HG02973 (cell line): ENCODE measurements around the gene SLC7A4.

ENCODE experiments used
- ATAC-seq: cut with Tn5 transposase; IDR thresholded peaks from one replicate; pipeline ENCODE4 v1.9.1; 2021; ENCODE audit warnings: moderate library complexity; ENCODE audit not compliant: unreplicated experiment

Gene SLC7A4

GRCh38 chr22:20989323-20990138, 42.8 kb downstream of the SLC7A4 start:
- no peak for ATAC-seq

DNA sequence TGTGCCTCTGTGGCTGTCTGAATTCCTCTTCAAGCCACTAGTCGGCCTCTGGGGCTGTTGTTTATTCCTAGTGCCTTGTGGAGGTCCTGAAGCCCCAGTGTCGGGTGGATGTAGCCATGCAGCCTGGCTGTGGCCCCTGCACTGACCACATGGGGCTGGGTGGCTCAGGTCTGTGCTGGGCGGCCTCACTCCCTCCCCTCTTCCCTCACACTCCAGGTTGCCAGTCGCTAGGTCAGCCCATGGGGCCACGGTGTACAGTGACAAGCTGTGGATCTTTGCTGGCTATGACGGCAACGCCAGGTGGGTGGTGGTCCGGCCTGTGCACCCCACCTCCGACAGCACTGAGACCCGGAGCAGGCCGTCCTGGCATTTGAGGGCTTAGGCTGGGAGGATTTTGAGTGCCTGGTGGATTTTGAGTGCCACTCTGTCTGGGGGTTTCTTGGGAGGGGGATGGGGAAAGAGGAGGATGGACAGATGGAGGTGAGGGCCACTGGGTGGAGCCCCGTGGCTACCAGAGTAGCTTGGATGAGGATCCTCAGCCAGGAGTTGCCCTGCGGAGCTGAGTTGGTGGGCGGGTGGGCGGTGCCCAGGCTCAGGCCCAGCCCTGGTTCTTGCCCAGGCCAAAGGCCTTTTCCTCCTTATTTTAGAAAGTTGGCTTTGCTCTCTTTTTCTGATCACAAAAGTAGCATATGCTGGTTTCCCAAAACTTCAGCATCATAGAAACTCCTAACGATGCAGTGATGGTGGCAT, 43.6 kb downstream of the SLC7A4 start:
- ATAC-seq: no peak

DNA sequence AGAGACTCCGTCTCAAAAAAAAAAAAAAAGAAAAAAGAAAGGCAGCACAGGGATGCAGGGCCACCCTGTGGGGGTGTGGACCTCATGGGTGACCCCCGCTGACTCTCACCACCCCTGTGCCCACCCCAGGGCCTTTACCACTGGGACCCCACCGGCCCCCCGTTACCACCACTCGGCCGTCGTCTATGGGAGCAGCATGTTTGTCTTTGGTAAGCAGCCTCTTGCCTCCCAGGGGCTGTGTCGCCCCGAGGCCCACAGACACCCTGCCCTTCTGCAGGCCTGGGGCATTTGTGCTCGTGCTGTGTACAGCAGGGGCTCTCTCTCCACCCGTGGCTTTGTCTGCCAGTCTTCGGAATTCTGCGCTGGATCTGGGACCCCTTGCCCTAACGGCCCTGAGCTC, 45.0 kb downstream of the SLC7A4 start:
- ATAC-seq: no peak

- ATAC-seq: no peak
These were observed 46.0 kb downstream of the SLC7A4 start for GRCh38 chr22:20986365-20986764.

- no peak for ATAC-seq
These were observed 46.6 kb downstream of the SLC7A4 start for GRCh38 chr22:20985720-20986119.

DNA sequence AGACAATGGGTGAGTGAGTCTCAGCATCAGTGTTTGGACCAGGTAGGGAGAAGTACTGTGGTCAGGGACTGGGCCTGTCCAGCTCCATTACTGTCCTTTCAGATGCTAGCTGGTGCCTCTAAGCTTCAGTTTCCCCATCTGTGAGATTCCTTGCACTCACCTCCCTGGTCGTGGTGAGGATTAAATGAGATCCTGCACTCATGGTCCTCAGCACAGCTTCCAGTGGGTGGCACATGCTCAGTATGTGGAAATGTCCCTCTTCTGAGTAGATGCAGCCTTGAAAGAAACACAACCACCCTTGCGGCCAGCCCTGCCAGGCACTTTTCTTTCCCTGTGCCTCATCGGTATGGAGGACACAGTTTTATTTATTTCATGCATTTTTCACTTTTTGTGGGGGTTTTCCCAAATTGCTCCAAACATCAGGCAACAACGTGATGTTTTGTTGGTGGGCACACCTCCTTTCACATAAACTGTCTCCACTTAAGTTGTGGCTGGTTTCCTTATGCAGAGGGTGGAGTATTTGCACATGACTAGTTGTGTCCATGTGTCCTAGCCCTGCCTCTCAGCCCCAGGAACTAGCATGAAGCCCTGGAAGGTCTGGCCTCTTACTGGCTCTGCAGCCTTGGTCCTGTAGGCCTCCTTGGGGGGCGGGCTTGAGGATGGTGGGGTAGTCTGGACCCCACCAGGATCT, 49.1 kb downstream of the SLC7A4 start:
- ATAC-seq: no peak

GRCh38 chr22:20982563-20982882, 49.8 kb downstream of the SLC7A4 start:
- ATAC-seq: peak; percentile 7

- peak; percentile 55 for ATAC-seq
These were observed 50.4 kb downstream of the SLC7A4 start, which contains the start of gene LZTR1 for GRCh38 chr22:20981787-20982562. Gene LZTR1 (plus strand): TSS chr22:20982297. CDS start chr22:20982372, 75 bp downstream.

DNA sequence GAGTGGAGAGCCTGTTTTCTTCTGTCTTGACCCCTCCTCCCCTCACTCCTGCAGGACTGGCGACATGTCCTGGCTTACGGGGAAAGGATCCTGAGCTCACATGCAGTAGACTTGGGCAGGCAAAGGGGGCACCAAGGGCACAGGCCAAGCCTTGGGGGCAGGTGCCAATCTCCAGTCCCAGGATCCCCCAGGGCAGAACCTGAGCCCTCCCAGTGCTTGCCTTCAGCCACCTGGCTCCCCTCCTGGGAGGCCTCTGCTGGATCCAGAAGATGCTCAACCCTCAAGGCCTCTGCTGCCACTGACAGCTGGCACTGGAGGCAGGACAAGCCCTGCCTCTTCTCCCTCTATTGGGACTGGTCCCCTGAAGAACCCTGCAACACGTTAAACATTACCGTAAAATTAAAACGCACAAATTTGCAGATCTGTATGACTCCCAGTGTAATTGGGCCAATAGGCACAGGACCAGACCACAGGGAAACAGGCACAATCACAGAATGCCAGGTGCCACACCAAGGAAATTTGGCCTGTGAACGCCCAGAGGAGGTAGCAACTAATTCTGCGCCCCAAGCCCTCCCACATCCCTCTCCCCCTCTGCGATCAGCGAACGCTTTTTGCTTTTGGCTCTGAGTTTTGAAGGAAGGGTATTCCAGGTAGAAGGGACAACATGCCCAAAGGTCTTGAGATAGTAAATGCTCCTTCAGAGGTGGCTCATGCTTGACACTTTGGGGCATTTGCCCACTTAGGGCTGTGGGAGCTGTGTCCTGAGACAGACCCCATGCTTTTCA, 51.2 kb downstream of the SLC7A4 start:
- no peak for ATAC-seq

DNA sequence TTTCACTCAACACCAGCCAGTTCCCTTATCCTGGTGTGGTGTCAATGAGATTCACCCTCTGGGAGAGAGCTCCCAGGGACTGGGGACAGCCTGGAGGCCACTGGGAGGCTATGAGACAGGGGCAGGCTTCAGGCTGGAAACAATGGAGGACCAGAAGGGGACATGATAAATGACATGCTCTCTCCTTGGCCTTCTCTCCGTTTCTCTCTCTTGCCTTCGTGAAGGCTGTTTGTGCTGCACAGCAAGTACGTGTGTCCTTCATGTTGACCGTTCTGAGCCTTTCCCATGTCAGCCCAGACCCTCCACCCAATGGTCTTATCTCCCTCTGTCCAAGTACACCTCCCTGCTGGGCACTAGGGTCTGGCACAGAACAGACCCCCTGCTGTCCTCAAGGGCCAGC, 51.8 kb downstream of the SLC7A4 start:
- no peak for ATAC-seq

DNA sequence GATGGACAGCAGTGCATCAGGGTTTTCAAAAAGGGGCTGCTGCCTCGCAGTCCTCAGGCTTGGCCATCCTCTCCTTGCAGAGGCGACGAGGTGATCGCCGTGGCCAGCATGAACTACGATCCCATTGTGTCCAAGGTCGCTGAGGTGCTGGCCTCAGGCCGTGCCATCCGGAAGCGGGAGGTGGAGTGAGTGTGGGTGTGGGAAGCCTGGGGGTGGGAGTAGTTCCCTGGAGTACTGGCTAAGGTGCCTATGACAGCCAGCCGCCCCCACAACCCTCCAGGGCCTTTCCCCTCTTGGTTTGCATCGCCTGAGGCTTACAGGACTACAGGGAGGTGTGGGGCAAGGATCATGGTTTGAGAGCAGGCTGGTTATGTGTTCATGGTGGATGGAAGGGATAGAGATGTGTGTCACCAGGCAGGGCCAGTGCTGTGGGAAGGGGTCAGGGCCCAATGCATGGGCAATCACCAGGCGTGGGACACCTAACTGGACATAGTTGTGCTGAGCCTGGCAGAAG, 52.4 kb downstream of the SLC7A4 start:
- ATAC-seq: no peak

DNA sequence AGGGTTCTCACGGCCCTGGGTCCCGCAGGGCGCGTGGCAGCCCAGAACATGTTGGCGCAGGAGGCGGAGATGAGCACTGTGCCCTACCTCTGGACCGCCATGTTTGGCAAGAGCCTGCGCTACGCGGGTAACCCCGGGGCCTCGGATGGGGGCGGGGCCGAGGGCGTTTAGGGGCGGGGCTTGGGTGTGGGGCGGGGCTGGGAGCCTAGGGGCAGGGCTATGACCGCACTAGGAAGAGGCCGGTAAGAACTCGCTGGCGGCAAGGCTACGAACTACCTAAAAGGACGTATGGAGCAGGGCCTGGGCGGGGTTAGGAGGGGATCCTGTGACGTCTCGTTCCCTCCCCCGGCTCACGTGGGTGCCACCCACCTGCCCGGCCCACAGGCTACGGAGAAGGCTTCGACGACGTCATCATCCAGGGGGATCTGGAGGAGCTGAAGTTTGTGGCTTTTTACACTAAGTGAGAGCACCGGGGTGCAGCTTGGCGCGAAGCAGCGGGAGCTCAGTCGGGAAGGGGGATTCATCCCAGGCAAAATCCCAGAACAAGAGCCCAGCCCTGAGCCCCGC, 53.0 kb downstream of the SLC7A4 start:
- no peak for ATAC-seq
